OCI-LY3 (cell line): ENCODE data around the gene KRTAP15-1.

Experiments used
- H2AFZ ChIP-seq: fragments of 200-600, 300-600 bp; shearing (Covaris generic); 2 replicates; pipeline ENCODE4 v1.6.0; 2014; ENCODE audit warnings: antibody characterized with exemption, low read depth, low read length
- H3K27ac ChIP-seq: fragments of 200-600, 300-600 bp; sonication (generic); 2 replicates; pipeline ENCODE4 v1.5.1; 2014; ENCODE audit warnings: mild to moderate bottlenecking, low read length, moderate library complexity, mixed read lengths
- H3K27me3 ChIP-seq: fragments of 200-600, 300-600 bp; sonication (generic); 2 replicates; pipeline ENCODE4 v1.6.1; 2014; ENCODE audit warnings: low read depth, low read length, mixed read lengths
- H3K36me3 ChIP-seq: fragments of 200-600, 300-600 bp; sonication (generic); replicated peaks from 2 replicates; pipeline ENCODE3; 2014; ENCODE audit warnings: low read depth, low read length, mixed read lengths
- H3K4me1 ChIP-seq: fragments of 300-600, 200-600 bp; sonication (generic); 2 replicates; pipeline ENCODE4 v1.6.1; 2014; ENCODE audit warnings: low read length, mixed read lengths
- H3K4me2 ChIP-seq: fragments of 200-600, 300-600 bp; sonication (generic); 2 replicates; pipeline ENCODE4 v1.6.1; 2014; ENCODE audit warnings: low read length, mixed read lengths
- H3K4me3 ChIP-seq: fragments of 300-600, 200-600 bp; sonication (generic); 2 replicates; pipeline ENCODE4 v1.5.1; 2014; ENCODE audit warnings: antibody characterized with exemption, mild to moderate bottlenecking, low read length, moderate library complexity
- H3K79me2 ChIP-seq: fragments of 300-600, 200-600 bp; shearing (Covaris generic); 2 replicates; pipeline ENCODE4 v1.6.1; 2014; ENCODE audit warnings: mild to moderate bottlenecking, low read length, mixed read lengths
- H3K9ac ChIP-seq: fragments of 300-600, 200-600 bp; shearing (Covaris generic); 2 replicates; pipeline ENCODE4 v1.6.0; 2014; ENCODE audit warnings: mild to moderate bottlenecking, low read length, moderate library complexity
- H3K9me3 ChIP-seq: fragments of 200-600, 300-600 bp; shearing (Covaris generic); 2 replicates; pipeline ENCODE4 v1.6.1; 2014; ENCODE audit warnings: low read length, mixed read lengths; ENCODE audit not compliant: insufficient read depth
- H4K20me1 ChIP-seq: fragments of 200-600, 300-600 bp; sonication (generic); 2 replicates; pipeline ENCODE4 v1.6.1; 2016; ENCODE audit warnings: low read length, mixed read lengths; ENCODE audit not compliant: insufficient read depth
- EZH2phosphoT487 ChIP-seq: fragments of 200-600 bp; shearing (Covaris generic); IDR thresholded peaks from 2 replicates; pipeline ENCODE4 v1.6.1; 2018; ENCODE audit warnings: antibody characterized with exemption, mixed run types, low read depth
- TF ChIP-seq, protein P1 (sequence below): fragments of 200-600, 300-600 bp; sonication (generic); IDR thresholded peaks from 2 replicates; pipeline ENCODE4 v1.5.1; 2014; ENCODE audit warnings: antibody characterized with exemption, low read length, low read depth

The KRTAP15-1 gene

DNA sequence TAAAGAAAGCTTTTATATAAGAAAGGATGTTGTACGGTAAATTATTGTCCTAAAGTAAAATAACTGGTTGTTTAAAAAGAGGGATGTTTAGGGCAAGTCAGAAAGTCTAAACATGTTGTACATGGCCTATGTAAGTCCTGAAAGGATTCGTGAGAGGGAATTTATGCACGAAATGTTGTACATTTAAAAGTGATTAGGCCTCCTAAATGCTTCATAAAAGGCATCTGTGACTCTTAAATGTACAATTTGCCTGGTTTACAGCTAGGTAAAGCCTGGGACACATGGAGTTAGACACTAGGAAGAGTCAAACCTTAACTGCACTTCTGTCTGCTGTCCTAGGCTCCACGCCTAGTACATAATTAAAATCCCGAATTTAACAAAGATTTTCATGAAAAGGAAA, 24.1 kb upstream of the KRTAP15-1 start:
- no peaks in the 10 kb centered on the region for H3K9me3 ChIP-seq
- no peaks in the 10 kb centered on the region for H3K79me2 ChIP-seq
- TF ChIP-seq, protein P1, sequence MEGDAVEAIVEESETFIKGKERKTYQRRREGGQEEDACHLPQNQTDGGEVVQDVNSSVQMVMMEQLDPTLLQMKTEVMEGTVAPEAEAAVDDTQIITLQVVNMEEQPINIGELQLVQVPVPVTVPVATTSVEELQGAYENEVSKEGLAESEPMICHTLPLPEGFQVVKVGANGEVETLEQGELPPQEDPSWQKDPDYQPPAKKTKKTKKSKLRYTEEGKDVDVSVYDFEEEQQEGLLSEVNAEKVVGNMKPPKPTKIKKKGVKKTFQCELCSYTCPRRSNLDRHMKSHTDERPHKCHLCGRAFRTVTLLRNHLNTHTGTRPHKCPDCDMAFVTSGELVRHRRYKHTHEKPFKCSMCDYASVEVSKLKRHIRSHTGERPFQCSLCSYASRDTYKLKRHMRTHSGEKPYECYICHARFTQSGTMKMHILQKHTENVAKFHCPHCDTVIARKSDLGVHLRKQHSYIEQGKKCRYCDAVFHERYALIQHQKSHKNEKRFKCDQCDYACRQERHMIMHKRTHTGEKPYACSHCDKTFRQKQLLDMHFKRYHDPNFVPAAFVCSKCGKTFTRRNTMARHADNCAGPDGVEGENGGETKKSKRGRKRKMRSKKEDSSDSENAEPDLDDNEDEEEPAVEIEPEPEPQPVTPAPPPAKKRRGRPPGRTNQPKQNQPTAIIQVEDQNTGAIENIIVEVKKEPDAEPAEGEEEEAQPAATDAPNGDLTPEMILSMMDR, result no peak
- no peak for TF ChIP-seq EZH2phosphoT487

DNA sequence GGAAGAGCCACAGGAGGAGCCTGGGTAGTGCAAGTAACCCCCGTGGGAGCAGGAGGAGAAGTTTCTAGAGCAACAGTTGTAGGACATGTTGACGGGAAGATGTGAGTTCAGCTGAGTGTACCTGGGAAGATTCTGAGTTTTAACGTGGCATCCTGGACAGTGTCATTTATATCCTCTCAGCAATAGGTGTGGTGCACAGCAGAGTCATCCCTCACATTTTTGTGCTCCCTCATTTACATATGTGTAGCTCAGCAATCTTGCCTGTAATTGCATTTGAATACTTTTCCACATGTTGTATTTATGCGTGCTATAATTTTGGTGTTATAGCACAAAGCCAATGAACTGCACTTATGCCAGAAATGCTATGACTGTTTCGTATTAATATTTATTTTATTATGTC, 14.2 kb upstream of the KRTAP15-1 start, which contains the start of gene KRTAP13-3:
KRTAP13-3 (minus strand) TSS at position 101 of the 400 bp plus-strand sequence; CDS start at position 87, 14 bp downstream.
- no peaks in the 10 kb centered on the region for H3K36me3 ChIP-seq
- H2AFZ ChIP-seq, result no peak within 1 kb of the TSS
- no peak within 1 kb of the TSS for H3K27ac ChIP-seq
- no peaks in the 10 kb centered on the region for H3K79me2 ChIP-seq
- no peaks in the 10 kb centered on the region for H3K9me3 ChIP-seq
- H3K4me3 ChIP-seq, result no peak within 1 kb of the TSS
- no peak for TF ChIP-seq EZH2phosphoT487
- TF ChIP-seq, protein P1, result no peak
- H3K4me1 ChIP-seq, result no peaks in the 10 kb centered on the region
- H4K20me1 ChIP-seq, result no peaks in the 10 kb centered on the region
- no peak within 1 kb of the TSS for H3K9ac ChIP-seq
- H3K4me2 ChIP-seq, result no peak within 1 kb of the TSS
- H3K27me3 ChIP-seq, result no peaks in the 10 kb centered on the region

More for the DNA sequence above, 24.1 kb upstream of the KRTAP15-1 start:
- Histone ChIP-seq H3K9ac (no peak overlapping the region), H3K27me3 (no peaks in the 10 kb centered on the region), H3K27ac (no peak overlapping the region), H3K4me1 (no peaks in the 10 kb centered on the region), H4K20me1 (no peaks in the 10 kb centered on the region), H2AFZ (no peak overlapping the region), H3K36me3 (no peaks in the 10 kb centered on the region), H3K4me3 (no peak overlapping the region), H3K4me2 (no peak overlapping the region)

DNA sequence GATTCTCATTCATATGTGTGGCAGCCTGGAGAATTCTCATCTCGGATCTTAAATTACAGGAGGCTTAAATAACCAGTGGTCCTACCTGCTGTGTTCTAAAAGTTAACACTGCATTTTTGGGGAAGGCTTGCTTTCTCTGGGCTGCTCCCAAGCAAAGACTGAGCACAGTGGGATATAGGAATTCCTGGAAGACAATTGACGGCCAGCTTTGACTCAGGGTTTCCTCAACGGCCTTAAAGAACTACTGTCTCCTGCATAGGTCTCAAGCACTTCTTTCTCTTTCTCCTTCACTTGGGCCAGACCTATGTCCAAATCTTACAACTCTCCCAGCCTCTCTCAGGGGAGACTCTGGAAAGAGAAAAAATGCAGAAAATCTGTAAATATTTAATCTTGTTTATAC, 13.3 kb upstream of the KRTAP15-1 start:
- H3K4me3 ChIP-seq, result no peak overlapping the region

DNA sequence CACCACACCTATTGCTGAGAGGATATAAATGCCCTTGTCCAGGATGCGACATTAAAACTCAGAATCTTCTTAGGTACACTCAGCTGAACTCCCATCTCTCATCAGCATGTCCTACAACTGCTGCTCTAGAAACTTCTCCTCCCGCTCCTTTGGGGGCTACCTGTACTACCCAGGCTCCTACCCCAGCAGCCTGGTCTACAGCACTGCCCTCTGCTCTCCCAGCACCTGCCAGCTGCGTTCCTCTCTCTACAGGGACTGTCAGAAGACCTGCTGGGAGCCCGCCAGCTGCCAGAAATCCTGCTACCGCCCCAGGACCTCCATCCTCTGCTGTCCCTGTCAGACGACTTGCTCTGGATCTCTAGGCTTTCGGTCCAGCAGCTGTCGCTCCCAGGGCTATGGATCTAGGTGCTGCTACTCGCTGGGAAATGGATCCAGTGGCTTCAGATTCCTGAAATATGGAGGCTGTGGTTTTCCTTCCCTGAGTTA, 9.9 kb upstream of the KRTAP15-1 start, which contains the start of gene KRTAP13-4:
KRTAP13-4 (plus strand) TSS at position 51 of the 486 bp plus-strand sequence; CDS start at position 107, 56 bp downstream.
- no peaks in the 10 kb centered on the region for H3K27me3 ChIP-seq
- no peak within 1 kb of the TSS for H2AFZ ChIP-seq
- H3K9me3 ChIP-seq, result no peaks in the 10 kb centered on the region
- H3K4me2 ChIP-seq, result no peak within 1 kb of the TSS
- no peak for TF ChIP-seq EZH2phosphoT487
- TF ChIP-seq, protein P1, result no peak
- no peaks in the 10 kb centered on the region for H3K36me3 ChIP-seq
- no peak within 1 kb of the TSS for H3K9ac ChIP-seq
- H3K79me2 ChIP-seq, result no peaks in the 10 kb centered on the region
- no peak within 1 kb of the TSS for H3K27ac ChIP-seq
- H3K4me1 ChIP-seq, result no peaks in the 10 kb centered on the region
- no peak within 1 kb of the TSS for H3K4me3 ChIP-seq
- H4K20me1 ChIP-seq, result no peaks in the 10 kb centered on the region

More for the DNA sequence above, 13.3 kb upstream of the KRTAP15-1 start:
- Histone ChIP-seq H2AFZ (no peak overlapping the region), H3K27ac (no peak overlapping the region), H4K20me1 (no peaks in the 10 kb centered on the region), H3K79me2 (no peaks in the 10 kb centered on the region), H3K9me3 (no peaks in the 10 kb centered on the region), H3K27me3 (no peaks in the 10 kb centered on the region), H3K9ac (no peak overlapping the region), H3K4me2 (no peak overlapping the region), H3K4me1 (no peaks in the 10 kb centered on the region), H3K36me3 (no peaks in the 10 kb centered on the region)
- TF ChIP-seq, protein P1, result no peak
- TF ChIP-seq EZH2phosphoT487, result no peak
